Activated CD8-positive, alpha-beta T cell treated with anti-CD3 and anti-CD28 coated beads for 36 hours (primary cell): Measurements from ENCODE around the gene MAPK8IP1. TPM values are rescaled to one million over a fixed set of nuclear protein-coding genes. Genes with fewer than 3 reads are reported as not detected.

Experiments
- ATAC-seq: fragments of 200-7000 bp; cut with Tn5 transposase; one replicate; pipeline ENCODE4 v1.10.0; 2021; ENCODE audit warnings: mild to moderate bottlenecking, moderate library complexity
- CTCF ChIA-PET: fragments of 350-600 bp; sonication (Branson Sonifier 250); formaldehyde crosslinking; loops from one replicate; lab custom pipeline; 2021; ENCODE audit warnings: antibody characterized with exemption; lab: Charles Lee
- POLR2A ChIA-PET: fragments of 350-600 bp; sonication (Branson Sonifier 250); formaldehyde crosslinking; loops from one replicate; lab custom pipeline; 2021; ENCODE audit warnings: antibody characterized with exemption; lab: Charles Lee
- DNase-seq: peaks from one replicate; pipeline ENCODE4 v3.0.0-alpha.2; 2020
- H3K27ac Mint-ChIP-seq: one replicate; pipeline ENCODE4 v1.8.0; 2021; ENCODE audit warnings: mild to moderate bottlenecking, mixed read lengths
- H3K27me3 Mint-ChIP-seq: one replicate; pipeline ENCODE4 v1.8.0; 2021; ENCODE audit warnings: mixed read lengths
- H3K36me3 Mint-ChIP-seq: one replicate; pipeline ENCODE4 v1.8.0; 2021; ENCODE audit warnings: low read depth, mixed read lengths
- H3K4me1 Mint-ChIP-seq: one replicate; pipeline ENCODE4 v1.8.0; 2021; ENCODE audit warnings: low read depth, mixed read lengths
- H3K4me3 Mint-ChIP-seq: one replicate; pipeline ENCODE4 v1.8.0; 2021; ENCODE audit warnings: mild to moderate bottlenecking, moderate library complexity, mixed read lengths
- H3K9me3 Mint-ChIP-seq: one replicate; pipeline ENCODE4 v1.8.0; 2021; ENCODE audit warnings: mixed read lengths
- intact Hi-C: fragments of 100-400 bp; cut with micrococcal nuclease; formaldehyde crosslinking; loops from one replicate; pipeline ENCODE4 v1.10.0; 2022
- total RNA-seq, 2 experiments: library from RNA; stranded (reverse); gene quantifications; one replicate each; pipeline ENCODE4 v1.2.3, GENCODE V29; 2021
- TF ChIP-seq, protein P1 (sequence below): fragments of 200-600 bp; IDR thresholded peaks from one replicate; pipeline ENCODE4 v1.8.0; 2022; ENCODE audit warnings: antibody characterized with exemption, mild to moderate bottlenecking

Gene MAPK8IP1
- total RNA-seq, 2 experiments from 2014 or later = 1.4 to 1.8 TPM

DNA sequence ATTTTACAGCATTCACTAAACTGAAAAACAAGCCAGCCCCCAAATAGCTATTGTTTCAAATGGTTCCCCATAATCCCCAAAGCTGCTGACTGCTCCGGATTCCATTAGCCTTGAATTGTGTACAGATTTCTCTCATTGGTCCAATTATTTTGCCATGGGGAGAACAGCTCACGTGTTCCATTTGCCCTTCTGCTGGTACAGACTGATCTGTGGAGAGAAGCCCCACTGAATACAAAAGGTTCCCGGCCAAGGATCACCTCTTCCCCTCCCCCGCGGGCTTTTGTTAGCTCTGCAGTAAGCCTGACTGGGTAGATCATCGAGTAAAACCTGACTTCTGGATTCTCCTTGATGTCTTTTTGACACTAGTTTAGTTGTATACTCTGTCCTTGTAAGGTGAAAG is 9.1 kb upstream of the MAPK8IP1 start:
- TF ChIP-seq, protein P1, sequence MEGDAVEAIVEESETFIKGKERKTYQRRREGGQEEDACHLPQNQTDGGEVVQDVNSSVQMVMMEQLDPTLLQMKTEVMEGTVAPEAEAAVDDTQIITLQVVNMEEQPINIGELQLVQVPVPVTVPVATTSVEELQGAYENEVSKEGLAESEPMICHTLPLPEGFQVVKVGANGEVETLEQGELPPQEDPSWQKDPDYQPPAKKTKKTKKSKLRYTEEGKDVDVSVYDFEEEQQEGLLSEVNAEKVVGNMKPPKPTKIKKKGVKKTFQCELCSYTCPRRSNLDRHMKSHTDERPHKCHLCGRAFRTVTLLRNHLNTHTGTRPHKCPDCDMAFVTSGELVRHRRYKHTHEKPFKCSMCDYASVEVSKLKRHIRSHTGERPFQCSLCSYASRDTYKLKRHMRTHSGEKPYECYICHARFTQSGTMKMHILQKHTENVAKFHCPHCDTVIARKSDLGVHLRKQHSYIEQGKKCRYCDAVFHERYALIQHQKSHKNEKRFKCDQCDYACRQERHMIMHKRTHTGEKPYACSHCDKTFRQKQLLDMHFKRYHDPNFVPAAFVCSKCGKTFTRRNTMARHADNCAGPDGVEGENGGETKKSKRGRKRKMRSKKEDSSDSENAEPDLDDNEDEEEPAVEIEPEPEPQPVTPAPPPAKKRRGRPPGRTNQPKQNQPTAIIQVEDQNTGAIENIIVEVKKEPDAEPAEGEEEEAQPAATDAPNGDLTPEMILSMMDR = no peak
- POLR2A ChIA-PET = no interaction called here
- intact Hi-C loops = no loop called here
- Mint-ChIP-seq H3K4me1 (no peaks in the 10 kb centered on the region), H3K36me3 (peaks cover 34% of the 10 kb centered on the region), H3K27me3 (no peaks in the 10 kb centered on the region), H3K4me3 (no peak overlapping the region), H3K9me3 (no peaks in the 10 kb centered on the region), H3K27ac (no peak overlapping the region)
- DNase-seq = no peak
- ATAC-seq = no peak
- CTCF ChIA-PET = interaction anchor here (1.0 to 1.3 kb wide), 2 partner anchors 88 to 105 kb away, joined by 3 read pairs; no protein-coding TSS in a partner anchor

DNA sequence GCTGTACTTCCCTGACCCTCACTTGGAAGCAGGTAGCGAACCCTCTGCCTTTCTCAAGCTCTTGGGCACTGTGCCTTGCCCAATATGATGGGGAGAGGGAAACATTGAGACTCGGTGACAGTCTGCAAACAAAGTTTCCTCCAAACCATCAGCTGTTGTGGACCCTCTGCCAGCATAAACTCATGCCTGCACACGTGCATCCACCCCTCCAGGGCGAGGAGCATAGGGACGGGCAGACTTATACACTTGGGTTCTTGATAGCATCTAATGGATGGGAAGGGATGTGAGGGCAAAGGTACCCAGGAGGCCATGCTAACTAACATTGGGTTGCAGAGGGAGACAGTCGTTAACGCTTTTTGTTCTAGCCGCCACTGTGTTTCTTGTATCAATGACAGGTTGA is 8.2 kb upstream of the MAPK8IP1 start:
- Mint-ChIP-seq H3K27me3 (no peaks in the 10 kb centered on the region), H3K4me3 (no peak overlapping the region), H3K4me1 (no peaks in the 10 kb centered on the region), H3K36me3 (peaks cover 33% of the 10 kb centered on the region), H3K9me3 (no peaks in the 10 kb centered on the region), H3K27ac (no peak overlapping the region)
- ChIA-PET CTCF (no interaction called here), POLR2A (interaction anchor here (1.3 kb wide), 1 partner anchor 41 kb away, joined by 3 read pairs; the partner anchor contains the start of gene PEX16)
- DNase-seq = no peak
- TF ChIP-seq, protein P1 = no peak
- intact Hi-C loops = no loop called here
- no peak for ATAC-seq

DNA sequence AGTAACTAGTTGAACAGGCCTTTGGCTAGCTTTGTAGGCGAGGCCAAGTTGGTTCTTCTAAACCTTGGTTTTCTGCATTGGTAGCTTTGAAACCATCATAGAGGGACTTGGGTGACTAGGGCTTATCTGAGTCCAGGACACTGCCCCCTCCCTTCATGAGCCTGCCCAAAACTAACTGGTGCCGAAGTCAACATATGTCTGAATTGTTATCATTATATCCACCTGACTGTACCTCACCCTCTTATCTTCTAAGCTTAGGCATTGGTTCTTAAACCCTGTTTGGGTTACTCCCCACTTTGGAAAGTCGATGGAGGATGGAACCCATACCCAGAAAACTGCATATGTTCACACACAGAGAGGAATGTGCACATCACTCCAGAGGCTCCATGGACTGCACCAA is 7.6 kb upstream of the MAPK8IP1 start:
- TF ChIP-seq, protein P1 = no peak
- Mint-ChIP-seq H3K4me1 (no peaks in the 10 kb centered on the region), H3K4me3 (no peak overlapping the region), H3K27me3 (no peaks in the 10 kb centered on the region), H3K36me3 (peaks cover 30% of the 10 kb centered on the region), H3K9me3 (no peaks in the 10 kb centered on the region), H3K27ac (no peak overlapping the region)
- ChIA-PET POLR2A (interaction anchor here (1.3 kb wide), 1 partner anchor 40 kb away, joined by 3 read pairs; the partner anchor contains the start of gene PEX16), CTCF (no interaction called here)
- DNase-seq = no peak
- ATAC-seq = no peak
- intact Hi-C loops = no loop called here

DNA sequence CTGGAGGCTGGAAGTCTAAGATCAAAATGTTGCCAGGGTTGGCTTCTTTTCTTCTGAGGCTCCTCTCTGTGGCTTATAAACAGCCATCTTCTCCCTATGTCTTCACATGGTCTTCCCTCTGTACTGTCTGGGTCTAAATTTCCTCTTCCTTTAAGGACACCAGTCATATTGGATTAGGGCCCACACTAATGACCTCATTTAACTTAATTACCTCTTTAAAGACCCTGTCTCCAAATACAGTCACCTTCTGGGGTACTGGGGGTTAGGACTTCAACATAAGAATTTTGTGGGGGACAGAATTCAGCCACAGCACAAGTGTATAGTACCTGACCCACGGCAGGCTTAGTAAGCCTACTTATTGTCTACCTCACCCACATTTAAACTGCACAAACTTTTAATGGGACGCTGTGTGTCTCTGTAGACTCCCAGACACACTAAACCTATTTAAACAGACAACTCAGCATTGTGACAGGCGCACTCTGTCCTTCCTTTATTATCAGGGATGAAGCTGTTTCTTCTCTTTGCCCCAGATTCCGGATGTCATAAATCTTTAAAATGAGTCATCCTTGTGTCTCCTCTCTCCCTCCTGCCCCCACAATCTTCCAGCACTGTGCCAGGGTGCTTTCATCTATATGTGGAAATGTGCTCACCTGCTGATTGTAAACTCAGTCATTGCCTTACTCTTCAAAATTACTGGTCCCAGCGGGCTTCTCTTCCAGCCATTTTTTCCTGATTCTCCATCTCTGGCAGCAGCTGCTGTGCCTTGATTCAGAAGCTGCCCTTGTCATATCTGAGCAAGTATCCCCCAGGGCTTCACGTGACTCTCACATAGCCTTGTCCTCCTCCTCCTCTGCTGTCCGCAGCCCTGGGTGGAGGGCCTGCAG is 5.4 kb upstream of the MAPK8IP1 start:
- no peak for ATAC-seq
- ChIA-PET POLR2A (interaction anchor here (0.9 kb wide), 1 partner anchor 18 kb away, joined by 3 read pairs; no protein-coding TSS in a partner anchor), CTCF (interaction anchor here (1.1 kb wide), 1 partner anchor 108 kb away, joined by 3 read pairs; no protein-coding TSS in a partner anchor)
- no peak for DNase-seq
- peaks cover 20% of the 10 kb centered on the region for H3K36me3 Mint-ChIP-seq
- H3K9me3 Mint-ChIP-seq = no peaks in the 10 kb centered on the region
- intact Hi-C loops = no loop called here
- TF ChIP-seq, protein P1 = no peak
- H3K27me3 Mint-ChIP-seq = peaks cover 5% of the 10 kb centered on the region
- peaks cover 6% of the 10 kb centered on the region for H3K4me1 Mint-ChIP-seq
- H3K4me3 Mint-ChIP-seq = no peak overlapping the region
- H3K27ac Mint-ChIP-seq = no peak overlapping the region
